ENCODE results near the gene UROC1.
"Not testable (repeated sequence)": the region's sequence is repeated elsewhere in the genome, so short reads cannot be mapped to it uniquely, and the experiment has no call there.

UROC1 gene

DNA sequence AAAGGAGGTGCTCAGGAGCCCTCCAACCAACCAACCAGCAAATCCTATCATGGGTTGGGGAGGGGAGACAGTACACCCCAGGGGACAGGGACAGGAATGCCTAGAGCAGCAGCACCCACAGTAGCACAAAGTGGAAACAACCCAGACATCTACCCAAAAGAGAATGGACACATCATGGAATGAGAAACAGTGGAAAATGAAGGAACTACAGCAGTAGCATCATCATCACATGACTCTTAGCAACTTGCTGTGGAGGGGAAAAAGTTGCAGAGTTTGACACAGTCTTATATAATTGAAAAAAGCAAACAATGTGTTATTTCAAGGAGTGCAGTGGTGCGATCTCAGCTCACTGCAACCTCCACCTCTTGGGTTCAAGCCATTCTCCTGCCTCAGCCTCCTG, 30.1 kb upstream of the UROC1 start:
- no peak for FAIRE-seq
- DNase-seq (ENCODE audit: low spot score), result no peak

DNA sequence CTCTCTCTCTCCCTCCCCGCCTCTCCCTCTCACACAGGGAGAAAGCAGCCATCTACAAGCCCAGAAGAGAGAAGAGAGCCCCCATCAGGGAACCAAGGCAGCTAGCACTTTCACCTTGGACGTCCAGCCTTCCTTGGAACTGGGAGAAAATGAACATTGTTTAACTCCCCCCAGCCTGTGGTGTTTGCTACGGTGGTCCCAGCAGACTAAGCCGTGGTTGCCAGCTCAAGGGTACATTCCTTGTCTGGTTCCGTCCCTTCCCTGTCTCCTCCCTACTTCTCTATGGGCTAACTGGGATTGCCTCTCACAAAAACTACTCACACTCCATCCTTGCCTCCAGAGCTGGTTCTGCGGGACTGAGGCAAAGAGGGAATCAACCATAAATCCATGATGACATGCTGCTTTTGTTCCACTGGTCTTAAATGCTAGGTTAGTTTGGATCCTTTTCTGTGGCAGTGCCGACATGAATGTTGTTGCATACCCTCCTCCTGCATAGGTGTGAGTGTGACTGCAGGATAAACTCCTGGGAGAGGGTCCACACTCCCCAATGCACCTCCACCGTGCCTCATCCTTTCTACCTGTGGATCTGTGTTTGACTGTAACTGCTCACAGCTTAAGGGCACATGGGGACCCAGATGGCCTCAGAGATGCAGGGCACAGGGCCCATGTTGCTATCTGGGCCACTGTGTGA, 29.1 kb upstream of the UROC1 start:
- peak; percentile 85 for FAIRE-seq
- no peak for DNase-seq (ENCODE audit: low spot score)

DNA sequence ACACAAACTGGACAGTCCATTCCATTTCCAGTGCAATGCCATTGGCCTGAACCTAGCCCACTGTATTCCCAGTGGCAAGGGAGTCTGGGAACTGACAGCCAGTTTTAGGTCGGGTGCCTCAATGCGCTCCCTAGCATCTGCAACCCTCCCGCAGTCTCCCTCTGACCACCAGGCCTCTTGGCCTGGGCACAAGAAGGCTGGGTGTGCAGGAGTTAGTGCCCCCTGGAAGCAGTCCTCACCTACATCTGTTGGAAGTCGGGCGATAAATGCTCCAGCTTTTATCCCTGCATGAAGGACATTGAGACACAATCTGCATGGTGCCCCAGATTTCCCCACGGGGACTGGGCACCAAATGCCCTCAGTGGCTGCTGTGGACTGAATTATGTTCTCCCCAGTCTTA, 28.4 kb upstream of the UROC1 start:
- DNase-seq (ENCODE audit: low spot score) (no peak), FAIRE-seq (no peak)

DNA sequence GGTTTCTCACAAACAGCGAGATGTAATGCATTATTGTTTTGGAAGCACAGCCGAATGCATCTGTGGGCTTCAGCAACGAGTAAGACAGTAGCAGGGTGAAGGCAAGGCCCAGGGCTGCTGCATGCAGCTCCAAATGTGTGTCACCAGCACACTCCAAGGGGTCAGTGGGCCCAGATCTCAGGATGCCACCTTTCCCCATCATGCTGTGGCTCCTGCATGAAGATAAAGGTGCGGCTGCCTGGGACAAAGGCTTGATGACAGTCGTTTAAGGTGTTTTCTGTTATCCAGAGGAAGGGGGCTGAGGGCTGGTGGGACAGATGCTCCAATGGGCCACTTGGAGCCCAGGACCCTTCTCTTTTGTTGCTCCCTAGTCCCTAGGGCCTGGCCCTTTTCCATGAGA, 28.0 kb upstream of the UROC1 start:
- DNase-seq (ENCODE audit: low spot score), result no peak
- FAIRE-seq, result no peak

DNA sequence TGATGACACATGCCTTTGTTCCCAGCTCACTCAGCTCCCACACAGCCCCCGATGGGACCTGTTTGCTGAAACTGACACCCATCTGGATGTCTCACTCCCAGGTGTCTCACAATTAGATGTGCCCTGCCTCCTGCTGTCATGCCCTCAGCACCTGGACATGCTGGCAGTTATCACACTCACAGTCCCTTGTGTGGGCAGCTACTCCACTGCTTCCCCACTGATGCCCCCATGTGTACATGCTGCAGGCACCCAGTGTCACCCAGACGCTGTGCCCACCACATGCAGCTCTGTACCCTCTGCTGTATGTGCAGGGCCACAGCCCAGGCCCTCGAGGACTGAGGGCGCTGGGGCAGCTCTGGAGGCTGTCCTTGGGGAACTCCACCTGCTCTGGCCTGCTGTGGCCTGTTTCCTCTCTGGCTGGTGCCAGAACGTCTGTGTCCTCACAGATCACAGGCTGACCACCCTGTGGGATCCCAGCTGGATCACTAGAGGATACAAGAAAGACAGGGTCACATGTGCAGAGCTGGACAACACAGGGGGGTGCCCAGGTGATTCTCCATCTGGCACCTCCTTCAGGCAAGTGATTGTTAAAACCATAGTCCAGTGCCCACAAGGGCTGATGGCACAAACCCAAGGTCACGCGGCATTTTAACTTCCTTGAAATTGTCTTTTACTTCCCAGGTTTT, 27.2 kb upstream of the UROC1 start:
- peak; percentile 91 for FAIRE-seq
- DNase-seq (ENCODE audit: low spot score), result no peak

DNA sequence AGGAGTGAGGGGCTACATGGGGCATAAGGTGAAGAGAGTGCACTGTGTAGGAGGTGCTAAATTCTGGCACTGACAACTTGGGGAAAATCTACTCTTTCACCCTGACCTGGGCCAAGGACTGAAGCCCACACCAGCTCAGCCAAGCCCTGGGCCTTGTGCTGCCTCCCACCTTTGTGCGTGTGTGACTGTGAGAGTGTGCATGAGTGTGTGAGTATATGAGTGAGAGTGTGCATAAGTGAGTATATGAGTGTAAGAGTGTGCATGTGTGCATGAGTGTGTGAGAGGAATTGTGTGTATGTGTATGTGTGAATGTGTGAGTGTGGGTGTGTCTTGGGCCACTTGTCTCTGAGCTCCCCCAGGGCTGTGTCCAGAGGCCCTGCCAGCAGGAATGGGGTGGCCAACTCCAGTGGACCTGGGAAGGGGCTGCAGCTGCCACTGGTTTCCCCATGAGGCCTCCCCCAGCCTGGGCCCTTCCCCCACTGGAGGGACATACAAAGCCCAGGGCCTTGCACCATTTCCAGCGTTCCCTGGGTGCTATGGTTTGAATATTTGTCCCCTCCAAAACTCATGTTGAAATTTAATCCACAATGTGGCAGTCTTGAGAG, 26.0 kb upstream of the UROC1 start:
- DNase-seq (ENCODE audit: low spot score) (no peak), FAIRE-seq (peak; percentile 75)

DNA sequence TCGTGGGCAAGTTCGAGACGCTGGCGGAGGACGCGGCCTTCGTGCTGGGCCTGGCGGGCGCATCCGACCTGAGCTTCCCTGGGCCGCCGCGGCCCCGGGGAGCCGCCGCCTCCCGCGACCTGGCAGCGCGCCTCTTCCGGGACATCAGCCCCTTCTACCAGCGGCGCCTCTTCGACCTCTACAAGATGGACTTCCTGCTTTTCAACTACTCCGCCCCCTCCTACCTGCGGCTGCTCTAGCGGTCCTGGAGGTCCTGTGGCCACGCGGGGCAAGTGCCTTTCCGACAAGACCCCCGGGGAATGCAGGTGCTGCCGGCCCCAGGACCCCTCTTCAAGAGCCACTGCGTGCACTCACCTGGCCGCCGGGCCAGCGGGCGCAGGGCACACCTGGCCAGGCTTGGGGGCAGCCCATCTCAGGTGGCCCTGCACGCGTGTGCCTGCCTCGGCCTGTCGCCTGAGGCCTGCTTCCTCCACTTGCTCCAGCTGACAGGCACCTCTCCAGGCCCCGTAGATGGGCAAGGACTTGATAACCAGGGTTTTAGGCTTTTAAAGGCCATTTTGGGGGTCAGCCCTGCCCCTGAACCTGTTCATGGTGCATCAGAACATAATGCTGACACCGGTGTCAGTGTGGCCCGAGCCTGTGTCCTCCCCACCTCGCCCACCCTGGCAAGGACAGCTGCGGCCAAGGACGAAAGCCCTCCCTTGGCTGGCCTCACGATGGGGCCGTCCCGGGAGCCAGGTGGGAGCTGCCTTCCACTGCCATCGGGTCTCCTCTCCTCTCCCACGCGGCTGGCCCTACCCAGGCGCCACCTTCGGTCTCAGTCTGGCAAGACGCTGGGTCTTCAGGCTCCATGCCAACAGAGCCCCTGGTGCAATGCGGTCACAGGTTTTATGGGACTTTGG, 25.0 kb upstream of the UROC1 start:
- FAIRE-seq (peak; percentile 74), DNase-seq (ENCODE audit: low spot score) (no peak)

DNA sequence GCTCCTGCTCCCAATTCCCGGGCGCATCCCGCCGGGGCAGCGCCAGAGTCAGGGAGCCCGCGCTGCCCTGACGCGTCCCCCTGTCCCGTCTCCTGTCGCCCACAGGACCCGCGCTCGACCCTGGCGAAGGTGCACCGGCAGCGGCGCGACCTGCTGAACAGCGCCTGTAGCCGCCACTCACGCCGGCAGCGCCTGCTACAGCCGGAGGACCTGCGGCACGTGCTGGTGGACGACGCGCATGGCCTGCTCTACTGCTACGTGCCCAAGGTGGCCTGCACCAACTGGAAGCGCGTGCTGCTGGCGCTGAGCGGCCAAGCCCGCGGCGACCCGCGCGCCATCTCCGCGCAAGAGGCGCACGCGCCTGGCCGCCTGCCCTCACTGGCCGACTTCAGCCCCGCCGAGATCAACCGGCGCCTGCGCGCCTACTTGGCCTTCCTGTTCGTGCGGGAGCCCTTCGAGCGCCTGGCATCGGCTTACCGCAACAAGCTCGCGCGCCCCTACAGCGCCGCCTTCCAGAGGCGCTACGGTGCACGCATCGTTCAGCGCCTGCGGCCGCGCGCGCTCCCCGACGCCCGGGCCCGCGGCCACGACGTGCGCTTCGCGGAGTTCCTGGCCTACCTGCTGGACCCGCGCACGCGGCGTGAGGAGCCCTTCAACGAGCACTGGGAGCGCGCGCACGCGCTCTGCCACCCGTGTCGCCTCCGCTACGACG, 24.2 kb upstream of the UROC1 start:
- DNase-seq (ENCODE audit: low spot score), result no peak
- no peak for FAIRE-seq

DNA sequence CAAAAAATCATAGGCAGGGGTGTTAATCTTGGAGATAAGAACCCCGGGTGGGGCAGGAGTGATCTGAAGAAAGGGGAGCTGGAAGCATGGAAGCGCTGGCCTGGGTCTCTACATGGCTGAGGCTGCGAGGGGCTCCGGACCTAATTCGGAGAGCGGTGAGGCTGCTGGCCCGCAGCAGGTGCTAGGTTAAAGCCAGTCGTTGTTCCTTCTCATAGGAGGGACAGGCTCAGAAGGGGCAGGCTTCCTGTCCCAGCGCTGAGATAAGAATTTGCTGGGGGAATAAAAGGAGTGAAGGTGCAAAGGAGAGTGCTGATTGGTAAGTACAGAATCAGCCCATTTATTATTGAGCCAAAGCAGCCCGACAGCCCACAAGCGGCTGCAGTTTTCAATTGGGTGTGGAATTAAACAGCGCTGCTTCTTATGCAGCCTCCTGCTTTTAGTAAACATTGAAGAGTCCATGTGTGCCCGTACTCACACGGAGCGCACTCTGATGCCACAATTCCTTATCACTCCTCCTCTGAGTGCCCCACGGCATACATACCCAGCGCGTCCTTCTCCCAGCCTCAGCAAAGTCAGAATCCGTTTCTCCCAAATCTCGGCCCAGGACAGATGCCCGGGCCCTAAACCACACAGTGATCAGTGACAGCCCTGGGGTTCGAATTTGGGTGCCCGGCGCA, 23.5 kb upstream of the UROC1 start:
- no peak for FAIRE-seq
- DNase-seq (ENCODE audit: low spot score), result no peak

DNA sequence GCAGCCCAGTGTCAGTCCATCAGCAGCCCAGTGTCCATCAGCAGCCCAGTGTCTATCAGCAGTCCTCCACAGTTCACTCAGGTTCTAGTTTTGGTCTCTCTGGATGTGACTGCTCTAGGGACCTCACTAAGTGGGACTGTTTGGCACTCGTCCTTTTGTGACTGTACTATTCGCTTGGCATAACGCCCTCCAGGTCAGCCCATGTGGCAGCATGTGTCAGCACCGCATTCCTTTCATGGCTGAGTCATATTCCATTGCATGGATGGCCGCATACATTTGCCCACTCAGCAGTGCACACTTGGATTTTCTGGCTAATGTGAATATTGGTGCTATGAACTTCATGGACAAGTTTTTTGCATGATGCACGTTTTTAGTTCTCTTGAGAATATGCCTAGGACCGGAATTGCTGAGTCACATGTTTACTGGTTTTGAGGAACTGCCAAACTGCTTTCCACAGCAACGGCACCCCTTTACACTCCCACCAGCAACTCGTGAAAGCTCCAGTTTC, 22.8 kb upstream of the UROC1 start:
- peak; percentile 93 for DNase-seq (ENCODE audit: low spot score)
- FAIRE-seq, result no peak

DNA sequence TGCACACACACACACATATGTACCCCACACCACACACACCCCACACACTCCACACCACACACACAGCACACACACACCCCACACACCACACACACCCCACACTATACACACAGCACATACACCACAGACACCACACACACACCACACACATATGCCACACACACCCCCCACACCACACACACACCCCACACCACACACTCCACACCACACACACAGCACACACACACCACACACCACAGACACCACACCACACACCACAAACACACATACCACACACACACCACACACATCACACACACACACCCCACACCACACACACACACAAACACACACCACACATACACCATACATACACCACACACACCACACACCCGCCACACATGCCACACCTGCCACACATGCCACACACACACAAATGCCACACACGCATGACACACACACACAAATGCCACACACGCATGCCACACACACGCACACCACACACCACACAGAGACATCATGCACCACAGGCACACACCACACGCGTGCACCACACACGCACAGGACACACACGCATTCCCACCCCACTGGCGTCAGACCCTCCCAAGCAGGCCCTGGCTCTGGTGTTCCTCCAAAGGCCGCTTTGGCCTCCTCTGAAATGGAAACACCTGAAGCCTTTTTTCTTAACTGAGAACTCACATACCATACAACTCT, 22.1 kb upstream of the UROC1 start:
- no peak for DNase-seq (ENCODE audit: low spot score)
- peak; percentile 100 for FAIRE-seq

DNA sequence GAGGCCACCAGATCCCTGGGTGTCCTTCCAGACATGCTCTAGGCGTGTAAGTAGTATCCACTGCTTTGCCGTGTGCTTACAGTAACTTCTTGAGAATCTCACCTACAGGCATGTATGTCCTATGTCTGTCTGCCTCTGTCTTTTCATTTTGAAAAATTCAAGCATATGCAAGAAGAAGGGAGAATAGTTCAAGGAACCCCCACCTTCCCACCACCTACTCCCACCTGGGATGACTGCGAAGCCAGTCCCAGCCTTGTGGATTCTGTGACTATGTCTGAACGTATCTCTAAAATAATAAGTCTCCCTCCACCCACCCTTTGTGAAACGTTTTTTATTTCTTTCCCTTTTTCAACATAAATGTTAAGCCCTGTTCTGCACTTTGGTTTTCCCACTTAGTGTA, 21.4 kb upstream of the UROC1 start:
- DNase-seq (ENCODE audit: low spot score) (no peak), FAIRE-seq (no peak)

DNA sequence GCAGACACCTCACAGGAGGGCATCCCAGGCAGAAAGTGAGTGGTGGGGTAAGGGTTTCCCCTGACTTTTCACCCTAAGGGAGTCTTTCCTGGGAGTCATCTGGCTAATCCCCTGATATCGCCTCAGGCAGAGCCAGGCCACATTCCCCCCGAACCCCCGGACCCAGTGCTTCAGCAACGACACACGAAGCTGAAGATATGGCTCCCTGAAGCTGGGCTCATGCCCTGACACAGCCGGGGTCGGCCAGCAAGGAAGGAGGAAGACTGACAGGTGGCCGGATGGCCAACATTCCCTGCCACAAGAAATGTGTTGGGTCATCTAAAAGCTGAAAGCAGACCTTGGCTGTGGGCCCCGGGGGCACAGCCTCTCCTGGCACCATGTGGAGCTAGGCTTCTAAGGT, 20.7 kb upstream of the UROC1 start:
- FAIRE-seq (no peak), DNase-seq (ENCODE audit: low spot score) (no peak)

DNA sequence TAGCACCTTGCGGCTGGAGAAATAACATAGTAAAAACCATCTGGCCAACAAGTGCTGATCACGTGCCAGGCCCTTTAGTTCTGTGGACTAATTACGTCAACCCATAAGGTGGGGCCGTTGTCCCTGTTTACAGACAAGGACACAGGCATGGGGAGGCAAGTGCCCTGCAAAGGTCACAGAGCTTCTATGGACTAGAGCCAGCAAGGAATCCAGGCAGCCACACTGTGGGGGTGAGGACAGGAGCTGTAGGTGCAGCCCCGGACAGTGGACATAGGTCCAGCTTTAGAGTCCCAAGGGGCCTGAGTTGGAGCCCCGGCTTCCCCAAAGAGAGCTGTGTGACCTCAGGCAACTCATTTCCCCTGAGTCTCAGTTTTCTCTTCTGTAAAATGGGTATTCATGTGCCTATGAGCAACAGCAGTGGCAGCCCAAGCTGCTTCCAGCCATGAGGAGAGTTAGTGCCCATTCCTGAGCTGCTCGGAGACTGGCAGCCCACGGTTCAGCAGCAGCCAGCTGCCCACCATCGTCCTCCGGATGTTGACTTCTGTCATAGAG, 20.2 kb upstream of the UROC1 start:
- DNase-seq (ENCODE audit: low spot score) (no peak), FAIRE-seq (no peak)

DNA sequence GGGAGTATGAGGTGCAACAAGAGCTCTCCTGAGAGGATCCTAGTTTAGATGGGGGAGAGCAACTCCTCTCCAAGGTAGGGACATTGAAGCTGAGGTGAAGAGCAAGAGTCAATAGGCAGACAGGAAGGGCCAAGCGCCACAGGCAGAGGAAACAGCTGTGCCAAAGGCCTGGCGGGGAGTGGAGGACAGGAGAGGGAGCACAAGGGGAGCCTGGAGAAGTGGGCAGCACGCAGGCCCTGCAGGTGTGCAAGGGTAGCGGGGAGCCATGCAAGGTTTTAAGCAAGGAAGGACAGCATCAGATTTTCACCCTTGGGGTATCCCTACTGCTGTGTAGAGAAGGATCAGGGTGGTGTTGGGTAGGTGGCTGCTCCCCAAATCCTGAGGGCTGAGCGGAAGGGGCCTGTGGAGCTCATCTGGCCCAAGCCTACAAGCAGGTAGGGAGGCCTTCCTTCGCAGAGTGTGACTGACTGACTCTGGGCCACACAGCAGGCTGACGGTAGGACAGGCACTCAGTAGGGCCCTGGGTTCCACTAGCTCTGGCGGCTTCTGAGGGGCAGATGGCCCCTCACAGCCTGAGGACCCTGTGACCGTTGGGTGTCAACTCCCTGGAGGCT, 19.6 kb upstream of the UROC1 start:
- DNase-seq (ENCODE audit: low spot score), result no peak

DNA sequence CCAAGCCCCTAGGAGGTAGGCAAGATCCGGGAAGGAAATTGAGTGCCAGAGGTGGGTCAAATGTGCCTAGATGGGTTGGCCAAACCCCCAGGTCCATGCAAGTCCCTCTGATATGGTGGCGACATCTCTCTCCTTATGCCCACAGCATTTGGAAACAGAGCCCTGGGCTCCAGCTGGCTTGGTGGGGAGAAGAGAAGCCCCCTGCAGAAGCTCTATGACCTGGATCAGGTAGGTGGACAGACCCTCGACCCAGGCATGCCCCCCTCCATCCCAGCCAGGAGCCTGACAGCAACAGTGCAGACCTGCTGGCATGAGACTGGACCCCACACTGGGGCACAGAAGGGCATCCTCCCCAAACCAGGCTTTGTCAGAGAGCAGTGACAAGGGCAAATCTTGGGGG, 18.6 kb upstream of the UROC1 start:
- FAIRE-seq, result no peak
- no peak for DNase-seq (ENCODE audit: low spot score)

More for the DNA sequence above, 19.6 kb upstream of the UROC1 start:
- FAIRE-seq, result no peak

DNA sequence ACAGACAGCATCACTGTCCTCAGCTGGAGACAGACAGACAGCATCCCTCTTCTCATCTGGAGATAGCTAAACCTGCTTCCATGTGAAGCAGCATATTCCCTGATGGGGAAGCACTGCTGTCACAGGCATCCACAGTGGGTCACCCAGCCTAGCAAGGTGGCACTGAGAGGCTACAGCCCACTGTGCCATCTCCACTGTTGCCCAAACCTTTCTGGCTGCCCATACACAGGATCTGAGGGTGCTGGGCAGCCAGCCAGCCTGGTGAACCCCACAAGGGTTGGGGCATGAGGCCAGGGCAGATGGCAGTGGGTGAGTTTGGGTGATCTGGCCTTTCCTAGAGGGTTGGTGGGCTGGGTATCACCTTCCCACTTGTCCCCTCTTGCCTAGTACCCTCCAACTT, 18.1 kb upstream of the UROC1 start:
- FAIRE-seq (no peak), DNase-seq (ENCODE audit: low spot score) (no peak)

DNA sequence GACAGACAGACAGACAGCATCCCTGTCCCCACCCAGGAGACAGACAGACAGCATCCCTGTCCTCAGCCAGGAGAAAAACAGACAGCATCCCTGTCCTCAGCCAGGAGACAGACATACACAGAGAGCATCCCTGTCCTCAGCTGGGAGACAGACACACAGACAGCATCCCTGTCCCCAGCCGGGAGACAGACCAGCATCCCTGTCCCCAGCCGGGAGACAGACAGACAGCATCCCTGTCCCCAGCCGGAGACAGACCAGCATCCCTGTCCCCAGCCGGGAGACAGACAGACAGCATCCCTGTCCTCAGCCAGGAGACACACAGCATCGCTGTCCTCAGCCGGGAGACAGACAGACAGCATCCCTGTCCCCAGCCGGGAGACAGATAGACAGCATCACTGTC, 17.1 kb upstream of the UROC1 start:
- FAIRE-seq; DNase-seq (ENCODE audit: low spot score): not testable (repeated sequence)

DNA sequence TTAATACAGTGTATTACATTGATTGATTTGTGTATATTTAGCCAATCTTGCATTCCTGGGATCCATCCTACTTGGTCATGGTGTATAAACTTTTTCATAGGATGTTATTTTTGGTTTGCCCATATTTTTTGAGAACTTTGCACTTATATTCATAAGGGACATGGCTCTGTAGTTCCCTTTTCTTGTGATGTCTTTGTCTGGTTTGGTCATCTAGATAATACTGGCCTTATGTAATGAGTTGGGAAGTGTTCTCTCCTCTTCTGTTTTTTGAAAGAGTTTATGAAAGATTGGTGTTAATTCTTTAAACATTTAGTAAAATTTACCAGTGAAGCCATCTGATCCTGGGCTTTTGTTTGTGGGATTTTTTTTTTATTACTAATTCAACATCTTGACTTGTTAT, 15.9 kb upstream of the UROC1 start:
- FAIRE-seq (no peak), DNase-seq (ENCODE audit: low spot score) (no peak)

All from urothelium cell line (cell line).